HG03060 (cell line): ENCODE measurements around the gene RRAGC.

Experiments
- ATAC-seq: cut with Tn5 transposase; IDR thresholded peaks from one replicate; pipeline ENCODE4 v1.9.1; 2021; ENCODE audit warnings: low read depth, moderate number of reproducible peaks; ENCODE audit not compliant: unreplicated experiment

The RRAGC gene

GRCh38 chr1:38788341-38789336 is 70.9 kb downstream of the RRAGC start:
- ATAC-seq, result no peak
